ENCODE data around the gene ARMC5. TPM values are rescaled to one million over a fixed set of nuclear protein-coding genes. Genes with fewer than 3 reads are reported as not detected.

ARMC5 gene
- 5.8 and 6.5 TPM in 2 replicates for total RNA-seq

GRCh38 chr16:31458844-31459686, at the start of gene ARMC5:
Gene ARMC5 (plus strand): TSS chr16:31459501. CDS start chr16:31459525, 24 bp downstream.

GRCh38 chr16:31428279-31428597, 31.1 kb upstream of the ARMC5 start, which contains the start of gene COX6A2:
Gene COX6A2 (minus strand): TSS chr16:31428360. CDS start chr16:31428325, 35 bp downstream.

GRCh38 chr16:31471875-31472708, 12.8 kb downstream of the ARMC5 start, which contains the start of gene TGFB1I1:
Gene TGFB1I1 (plus strand): TSS chr16:31472152. CDS start chr16:31472189, 37 bp downstream.

GRCh38 chr16:31483081-31483480, 23.8 kb downstream of the ARMC5 start, which contains the start of gene SLC5A2:
Gene SLC5A2 (plus strand): TSS chr16:31483123. CDS start chr16:31483137, 14 bp downstream.

GRCh38 chr16:31507929-31508705, 48.8 kb downstream of the ARMC5 start, which contains the start of gene RUSF1:
Gene RUSF1 (minus strand): TSS chr16:31508391. CDS start chr16:31508373, 18 bp downstream.

Other genes with a start within 250 kb of the ARMC5 start
- under 0.01 TPM in 2 replicates for gene TRIM72, start 245.4 kb upstream of the ARMC5 start, total RNA-seq
- not detected in 2 replicates for gene PYDC1, start 242.4 kb upstream of the ARMC5 start, total RNA-seq
- gene ITGAM, start 199.5 kb upstream of the ARMC5 start, total RNA-seq = under 0.01 and 0.09 TPM in 2 replicates
- gene ITGAX, start 104.3 kb upstream of the ARMC5 start, total RNA-seq = under 0.01 TPM in 1 of 2 replicates, not detected in the other
- not detected in 2 replicates for gene ITGAD, start 66.2 kb upstream of the ARMC5 start, total RNA-seq
- not detected in 2 replicates for gene COX6A2, start 31.1 kb upstream of the ARMC5 start, total RNA-seq
- 0.34 and 0.47 TPM in 2 replicates for gene ZNF843, start 16.7 kb upstream of the ARMC5 start, total RNA-seq
- gene TGFB1I1, start 12.7 kb downstream of the ARMC5 start, total RNA-seq = 11.6 and 16.4 TPM in 2 replicates
- gene SLC5A2, start 23.6 kb downstream of the ARMC5 start, total RNA-seq = under 0.01 TPM in 2 replicates
- gene RUSF1, start 48.9 kb downstream of the ARMC5 start, total RNA-seq = 37.4 and 46.9 TPM in 2 replicates
- not detected in 2 replicates for gene AHSP, start 68.4 kb downstream of the ARMC5 start, total RNA-seq